HepG2 (cell line): ENCODE results near the gene URB1. TPM values are rescaled to one million over a fixed set of nuclear protein-coding genes. Genes with fewer than 3 reads are reported as not detected.

Experiments
- ATRX ChIP-seq: sonication (generic); formaldehyde crosslinking; IDR thresholded peaks from 2 replicates; pipeline ENCODE4 v1.4.0; 2020; ENCODE audit warnings: missing genetic modification reagents, borderline replicate concordance
- HES4 ChIP-seq: sonication (generic); formaldehyde crosslinking; IDR thresholded peaks from 2 replicates; pipeline ENCODE4 v1.9.0; 2021; ENCODE audit warnings: mild to moderate bottlenecking, missing genetic modification reagents, borderline replicate concordance
- HNF4A ChIP-seq: sonication (generic); formaldehyde crosslinking; IDR thresholded peaks from 2 replicates; pipeline ENCODE4 v1.4.0; 2020; ENCODE audit warnings: missing genetic modification reagents
- MIER2 ChIP-seq: IDR thresholded peaks from 2 replicates; pipeline ENCODE4 v1.6.1; 2016; ENCODE audit warnings: missing biosample characterization, missing genetic modification reagents
- MLLT10 ChIP-seq: sonication (generic); formaldehyde crosslinking; IDR thresholded peaks from 2 replicates; pipeline ENCODE4 v1.4.0; 2020; ENCODE audit warnings: missing genetic modification reagents
- RXRB ChIP-seq: IDR thresholded peaks from 2 replicates; pipeline ENCODE4 v1.6.1; 2016; ENCODE audit warnings: borderline replicate concordance, missing genetic modification reagents, missing compliant biosample characterization
- ZFY ChIP-seq: sonication (generic); formaldehyde crosslinking; IDR thresholded peaks from 2 replicates; pipeline ENCODE4 v1.4.0; 2020; ENCODE audit warnings: missing genetic modification reagents
- ZNF484 ChIP-seq: sonication (generic); formaldehyde crosslinking; IDR thresholded peaks from 2 replicates; pipeline ENCODE4 v1.5.1; 2020; ENCODE audit warnings: mild to moderate bottlenecking, low read depth, missing genetic modification reagents, borderline replicate concordance
- polyA plus RNA-seq, 8 experiments: library from polyadenylated mRNA; depleted of rRNA in 3 of 8; stranded (reverse) in 7 of 8; unstranded in 1 of 8; fragments of >200 nt; fragmentation: Illumina TruSeq in 4 of 8; extraction: Trizol in 4 of 8; gene quantifications; 2 replicates each; pipeline versions ENCODE4 v1.2.1 to v1.2.3, GENCODE V29; 2011 to 2016; ENCODE audit warnings: low read depth in 4 of 8, missing spikeins in 1 of 8, mixed read lengths in 1 of 8; ENCODE audit not compliant: insufficient read depth in 1 of 8
- total RNA-seq, 5 experiments: library from RNA; depleted of rRNA; stranded (reverse); fragments of >200 nt; fragmentation: Illumina TruSeq; extraction: Trizol; gene quantifications; 2 replicates each; pipeline ENCODE4 v1.2.3, GENCODE V29; 2016; ENCODE audit warnings: low read depth in 1 of 5
- TF ChIP-seq, protein P1 (sequence below): sonication (generic); formaldehyde crosslinking; IDR thresholded peaks from one replicate; pipeline ENCODE4 v1.5.1; 2020; ENCODE audit warnings: mild to moderate bottlenecking, missing genetic modification reagents; ENCODE audit errors: not compliant biosample characterization
- TF ChIP-seq, protein P2 (sequence below): sonication (generic); formaldehyde crosslinking; IDR thresholded peaks from 2 replicates; pipeline ENCODE4 v1.8.1; 2023; ENCODE audit warnings: mild to moderate bottlenecking, missing genetic modification reagents

URB1 gene
- total and polyA plus RNA-seq, 2 of the 13 experiments (the other 11 are each of a cell fraction or from before 2014, with no cell fraction given), result 4.5 to 16.7 TPM

DNA sequence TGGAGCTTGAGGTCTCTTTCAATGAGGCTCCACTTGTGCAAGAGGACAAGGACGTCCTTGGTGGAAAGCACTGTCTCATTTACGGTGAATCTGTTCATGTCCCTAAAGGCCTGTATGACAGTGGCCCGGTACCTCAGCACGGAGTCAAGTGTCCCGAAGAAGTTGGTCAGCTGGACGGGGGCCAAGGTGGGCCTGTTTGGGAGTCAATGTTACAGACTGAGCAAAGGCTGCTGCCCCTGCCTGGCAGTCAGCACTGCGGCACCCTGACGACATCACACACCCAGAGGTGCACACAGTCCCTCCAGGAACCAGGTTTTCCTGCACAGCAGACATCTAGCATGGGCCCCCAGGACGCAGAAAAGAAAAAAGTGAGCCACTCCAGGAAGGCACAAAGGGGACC lies 75.1 kb downstream of the URB1 start (continued):
- TF ChIP-seq, protein P1, sequence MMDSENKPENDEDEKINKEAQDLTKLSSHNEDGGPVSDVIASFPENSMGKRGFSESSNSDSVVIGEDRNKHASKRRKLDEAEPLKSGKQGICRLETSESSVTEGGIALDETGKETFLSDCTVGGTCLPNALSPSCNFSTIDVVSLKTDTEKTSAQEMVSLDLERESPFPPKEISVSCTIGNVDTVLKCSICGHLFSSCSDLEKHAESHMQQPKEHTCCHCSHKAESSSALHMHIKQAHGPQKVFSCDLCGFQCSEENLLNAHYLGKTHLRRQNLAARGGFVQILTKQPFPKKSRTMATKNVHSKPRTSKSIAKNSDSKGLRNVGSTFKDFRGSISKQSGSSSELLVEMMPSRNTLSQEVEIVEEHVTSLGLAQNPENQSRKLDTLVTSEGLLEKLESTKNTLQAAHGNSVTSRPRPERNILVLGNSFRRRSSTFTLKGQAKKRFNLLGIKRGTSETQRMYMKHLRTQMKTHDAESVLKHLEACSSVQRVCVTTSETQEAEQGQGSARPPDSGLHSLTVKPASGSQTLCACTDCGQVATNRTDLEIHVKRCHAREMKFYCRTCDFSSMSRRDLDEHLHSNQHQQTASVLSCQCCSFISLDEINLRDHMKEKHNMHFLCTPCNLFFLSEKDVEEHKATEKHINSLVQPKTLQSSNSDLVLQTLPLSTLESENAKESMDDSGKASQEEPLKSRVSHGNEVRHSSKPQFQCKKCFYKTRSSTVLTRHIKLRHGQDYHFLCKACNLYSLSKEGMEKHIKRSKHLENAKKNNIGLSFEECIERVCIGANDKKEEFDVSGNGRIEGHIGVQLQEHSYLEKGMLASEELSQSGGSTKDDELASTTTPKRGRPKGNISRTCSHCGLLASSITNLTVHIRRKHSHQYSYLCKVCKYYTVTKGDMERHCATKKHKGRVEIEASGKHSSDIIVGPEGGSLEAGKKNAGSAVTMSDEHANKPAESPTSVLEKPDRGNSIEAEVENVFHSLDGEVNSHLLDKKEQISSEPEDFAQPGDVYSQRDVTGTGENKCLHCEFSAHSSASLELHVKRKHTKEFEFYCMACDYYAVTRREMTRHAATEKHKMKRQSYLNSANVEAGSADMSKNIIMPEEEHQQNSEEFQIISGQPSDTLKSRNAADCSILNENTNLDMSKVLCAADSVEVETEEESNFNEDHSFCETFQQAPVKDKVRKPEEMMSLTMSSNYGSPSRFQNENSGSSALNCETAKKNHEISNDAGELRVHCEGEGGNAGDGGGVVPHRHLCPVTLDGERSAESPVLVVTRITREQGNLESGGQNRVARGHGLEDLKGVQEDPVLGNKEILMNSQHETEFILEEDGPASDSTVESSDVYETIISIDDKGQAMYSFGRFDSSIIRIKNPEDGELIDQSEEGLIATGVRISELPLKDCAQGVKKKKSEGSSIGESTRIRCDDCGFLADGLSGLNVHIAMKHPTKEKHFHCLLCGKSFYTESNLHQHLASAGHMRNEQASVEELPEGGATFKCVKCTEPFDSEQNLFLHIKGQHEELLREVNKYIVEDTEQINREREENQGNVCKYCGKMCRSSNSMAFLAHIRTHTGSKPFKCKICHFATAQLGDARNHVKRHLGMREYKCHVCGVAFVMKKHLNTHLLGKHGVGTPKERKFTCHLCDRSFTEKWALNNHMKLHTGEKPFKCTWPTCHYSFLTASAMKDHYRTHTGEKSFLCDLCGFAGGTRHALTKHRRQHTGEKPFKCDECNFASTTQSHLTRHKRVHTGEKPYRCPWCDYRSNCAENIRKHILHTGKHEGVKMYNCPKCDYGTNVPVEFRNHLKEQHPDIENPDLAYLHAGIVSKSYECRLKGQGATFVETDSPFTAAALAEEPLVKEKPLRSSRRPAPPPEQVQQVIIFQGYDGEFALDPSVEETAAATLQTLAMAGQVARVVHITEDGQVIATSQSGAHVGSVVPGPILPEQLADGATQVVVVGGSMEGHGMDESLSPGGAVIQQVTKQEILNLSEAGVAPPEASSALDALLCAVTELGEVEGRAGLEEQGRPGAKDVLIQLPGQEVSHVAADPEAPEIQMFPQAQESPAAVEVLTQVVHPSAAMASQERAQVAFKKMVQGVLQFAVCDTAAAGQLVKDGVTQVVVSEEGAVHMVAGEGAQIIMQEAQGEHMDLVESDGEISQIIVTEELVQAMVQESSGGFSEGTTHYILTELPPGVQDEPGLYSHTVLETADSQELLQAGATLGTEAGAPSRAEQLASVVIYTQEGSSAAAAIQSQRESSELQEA (CRISPR knock-in tag), result no peak
- TF ChIP-seq HNF4A (CRISPR knock-in tag), result no peak
- no peak for TF ChIP-seq ATRX (CRISPR knock-in tag)
- TF ChIP-seq MIER2 (CRISPR knock-in tag), result no peak
- TF ChIP-seq RXRB (CRISPR knock-in tag), result no peak
- TF ChIP-seq ZFY, result no peak
- no peak for TF ChIP-seq HES4 (CRISPR knock-in tag)
- TF ChIP-seq, protein P2, sequence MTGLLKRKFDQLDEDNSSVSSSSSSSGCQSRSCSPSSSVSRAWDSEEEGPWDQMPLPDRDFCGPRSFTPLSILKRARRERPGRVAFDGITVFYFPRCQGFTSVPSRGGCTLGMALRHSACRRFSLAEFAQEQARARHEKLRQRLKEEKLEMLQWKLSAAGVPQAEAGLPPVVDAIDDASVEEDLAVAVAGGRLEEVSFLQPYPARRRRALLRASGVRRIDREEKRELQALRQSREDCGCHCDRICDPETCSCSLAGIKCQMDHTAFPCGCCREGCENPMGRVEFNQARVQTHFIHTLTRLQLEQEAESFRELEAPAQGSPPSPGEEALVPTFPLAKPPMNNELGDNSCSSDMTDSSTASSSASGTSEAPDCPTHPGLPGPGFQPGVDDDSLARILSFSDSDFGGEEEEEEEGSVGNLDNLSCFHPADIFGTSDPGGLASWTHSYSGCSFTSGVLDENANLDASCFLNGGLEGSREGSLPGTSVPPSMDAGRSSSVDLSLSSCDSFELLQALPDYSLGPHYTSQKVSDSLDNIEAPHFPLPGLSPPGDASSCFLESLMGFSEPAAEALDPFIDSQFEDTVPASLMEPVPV (CRISPR knock-in tag), result no peak
- TF ChIP-seq ZNF484, result no peak
- TF ChIP-seq MLLT10 (CRISPR knock-in tag), result no peak
